ENCODE results near the gene CHGA.

DNA sequence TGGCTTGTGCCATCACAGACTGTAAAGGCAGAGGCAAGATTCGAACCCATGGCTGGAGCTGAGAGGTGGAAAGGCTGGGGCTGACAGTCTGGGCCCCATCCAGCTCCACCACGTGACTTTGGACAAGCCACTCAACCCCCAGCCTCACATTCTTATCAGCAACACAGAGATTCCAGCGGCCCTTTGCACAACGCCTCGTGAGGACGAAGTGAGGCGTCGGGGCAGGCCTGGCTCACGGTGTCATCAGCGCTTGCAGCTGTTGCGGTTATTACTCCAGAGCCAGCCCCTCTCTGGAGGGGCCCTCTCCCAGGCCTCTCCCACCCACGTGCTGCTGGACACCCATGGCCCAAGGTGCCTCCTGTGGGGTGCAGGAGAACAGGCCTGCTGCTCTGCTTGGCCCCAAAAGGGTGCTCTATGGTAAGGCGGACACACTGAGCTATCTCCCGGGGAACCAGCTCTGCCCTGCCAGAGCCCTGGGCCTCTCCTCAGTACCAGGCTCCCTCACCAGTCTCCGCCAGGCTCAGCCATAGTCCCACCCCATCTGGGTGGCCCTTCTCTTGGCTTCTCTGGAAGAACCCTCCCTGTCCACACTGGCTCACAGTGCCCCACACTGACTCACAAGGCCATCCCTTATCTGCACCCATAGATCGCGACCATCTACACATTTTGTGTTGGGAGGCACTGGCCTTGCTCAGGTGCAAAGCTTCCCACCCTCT lies 21.1 kb downstream of the CHGA start:
- TF ChIP-seq, protein P1, sequence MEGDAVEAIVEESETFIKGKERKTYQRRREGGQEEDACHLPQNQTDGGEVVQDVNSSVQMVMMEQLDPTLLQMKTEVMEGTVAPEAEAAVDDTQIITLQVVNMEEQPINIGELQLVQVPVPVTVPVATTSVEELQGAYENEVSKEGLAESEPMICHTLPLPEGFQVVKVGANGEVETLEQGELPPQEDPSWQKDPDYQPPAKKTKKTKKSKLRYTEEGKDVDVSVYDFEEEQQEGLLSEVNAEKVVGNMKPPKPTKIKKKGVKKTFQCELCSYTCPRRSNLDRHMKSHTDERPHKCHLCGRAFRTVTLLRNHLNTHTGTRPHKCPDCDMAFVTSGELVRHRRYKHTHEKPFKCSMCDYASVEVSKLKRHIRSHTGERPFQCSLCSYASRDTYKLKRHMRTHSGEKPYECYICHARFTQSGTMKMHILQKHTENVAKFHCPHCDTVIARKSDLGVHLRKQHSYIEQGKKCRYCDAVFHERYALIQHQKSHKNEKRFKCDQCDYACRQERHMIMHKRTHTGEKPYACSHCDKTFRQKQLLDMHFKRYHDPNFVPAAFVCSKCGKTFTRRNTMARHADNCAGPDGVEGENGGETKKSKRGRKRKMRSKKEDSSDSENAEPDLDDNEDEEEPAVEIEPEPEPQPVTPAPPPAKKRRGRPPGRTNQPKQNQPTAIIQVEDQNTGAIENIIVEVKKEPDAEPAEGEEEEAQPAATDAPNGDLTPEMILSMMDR (IDR thresholded peaks at IDR 0.05 in 2 of 3, conservative IDR thresholded peaks at IDR 0.05 in 1 of 3; ENCODE audit: borderline replicate concordance in 1 of 3, insufficient read depth in 1 of 3, low read depth in 2 of 3, low read length in 2 of 3), result no peak
- TF ChIP-seq EZH2phosphoT487 (IDR thresholded peaks at IDR 0.05; ENCODE audit: borderline replicate concordance) (no peak), POLR2A (IDR thresholded peaks at IDR 0.05; ENCODE audit: borderline replicate concordance, extremely low read depth, insufficient read depth, insufficient read length) (no peak), EZH2 (IDR thresholded peaks at IDR 0.05) (no peak), POLR2AphosphoS5 (IDR thresholded peaks at IDR 0.05; ENCODE audit: low read depth, low read length) (no peak), ZFX (IDR thresholded peaks at IDR 0.05) (no peak), YY1 (IDR thresholded peaks at IDR 0.05; ENCODE audit: extremely low read depth, insufficient replicate concordance, low read depth, low read length) (no peak), JUND (IDR thresholded peaks at IDR 0.05) (no peak), TCF7L2 (IDR thresholded peaks at IDR 0.05; ENCODE audit: borderline replicate concordance, extremely low read depth, insufficient read depth, insufficient read length) (no peak), SRF (IDR thresholded peaks at IDR 0.05; ENCODE audit: low read depth) (no peak), CEBPB (IDR thresholded peaks at IDR 0.05; ENCODE audit: low read depth) (no peak), SIN3A (IDR thresholded peaks at IDR 0.05; ENCODE audit: low read depth) (no peak), ZNF274 (IDR thresholded peaks at IDR 0.05; ENCODE audit: low read depth, low read length) (no peak)
- TF ChIP-seq, protein P2, sequence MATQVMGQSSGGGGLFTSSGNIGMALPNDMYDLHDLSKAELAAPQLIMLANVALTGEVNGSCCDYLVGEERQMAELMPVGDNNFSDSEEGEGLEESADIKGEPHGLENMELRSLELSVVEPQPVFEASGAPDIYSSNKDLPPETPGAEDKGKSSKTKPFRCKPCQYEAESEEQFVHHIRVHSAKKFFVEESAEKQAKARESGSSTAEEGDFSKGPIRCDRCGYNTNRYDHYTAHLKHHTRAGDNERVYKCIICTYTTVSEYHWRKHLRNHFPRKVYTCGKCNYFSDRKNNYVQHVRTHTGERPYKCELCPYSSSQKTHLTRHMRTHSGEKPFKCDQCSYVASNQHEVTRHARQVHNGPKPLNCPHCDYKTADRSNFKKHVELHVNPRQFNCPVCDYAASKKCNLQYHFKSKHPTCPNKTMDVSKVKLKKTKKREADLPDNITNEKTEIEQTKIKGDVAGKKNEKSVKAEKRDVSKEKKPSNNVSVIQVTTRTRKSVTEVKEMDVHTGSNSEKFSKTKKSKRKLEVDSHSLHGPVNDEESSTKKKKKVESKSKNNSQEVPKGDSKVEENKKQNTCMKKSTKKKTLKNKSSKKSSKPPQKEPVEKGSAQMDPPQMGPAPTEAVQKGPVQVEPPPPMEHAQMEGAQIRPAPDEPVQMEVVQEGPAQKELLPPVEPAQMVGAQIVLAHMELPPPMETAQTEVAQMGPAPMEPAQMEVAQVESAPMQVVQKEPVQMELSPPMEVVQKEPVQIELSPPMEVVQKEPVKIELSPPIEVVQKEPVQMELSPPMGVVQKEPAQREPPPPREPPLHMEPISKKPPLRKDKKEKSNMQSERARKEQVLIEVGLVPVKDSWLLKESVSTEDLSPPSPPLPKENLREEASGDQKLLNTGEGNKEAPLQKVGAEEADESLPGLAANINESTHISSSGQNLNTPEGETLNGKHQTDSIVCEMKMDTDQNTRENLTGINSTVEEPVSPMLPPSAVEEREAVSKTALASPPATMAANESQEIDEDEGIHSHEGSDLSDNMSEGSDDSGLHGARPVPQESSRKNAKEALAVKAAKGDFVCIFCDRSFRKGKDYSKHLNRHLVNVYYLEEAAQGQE (IDR thresholded peaks at IDR 0.05; ENCODE audit: low read depth), result no peak

All from HCT116 (cell line).